Heart left ventricle (tissue), 13 donors: ENCODE measurements around the gene RIPPLY1.

Source experiments
- CTCF ChIP-seq, 12 donors: fragments of 200-600 bp; sonication (generic) in 4 of 12; IDR thresholded peaks; one replicate each; pipeline versions ENCODE4 v1.5.0 to v1.8.0; 2018 to 2022; ENCODE audit warnings: antibody characterized with exemption in 12 of 12, mild to moderate bottlenecking in 5 of 12
- POLR2A ChIP-seq, 2 donors: fragments of 450-650 bp; IDR thresholded peaks; one replicate each; pipeline ENCODE4 v1.6.1; 2017; ENCODE audit warnings: antibody characterized with exemption in 2 of 2, mild to moderate bottlenecking in 2 of 2, moderate library complexity in 2 of 2
- donor health status: ischemic (EF 13 %, LVEDD 7.1; RV severe dilation, severe dysfunction).
- donor health status: DM: no; HTN: yes; CAD: no.
- donor health status: DM: no; HTN: no; CAD: no.
- donor health status: ischemic (EF 25% LVEDD 6.9; RV normal size, moderate dysfunction).
- donor health status: ischemic (EF 25% LVEDD 5.7; RV mildly dilated, moderate dysfunction).
- donor health status: ischemic (EF 35%, LVEDD 5.7; RV mildly dilated, moderate dysfunction).
- donor health status: nonischemic (EF 11% LVEDD 7.7; RV severe dilation, severe dysfunction).
- donor health status: DM: yes; HTN: yes; CAD: no.
- donor health status: PGD.
- donor health status: ischemic (EF 29% LVEDD 5.4; RV normal size, mild dysfunction).
- donor health status: nonischemic (EF 23%, LVEDD 6.1; RV moderate dilation, normal function).

GRCh38 chrX:106936246-106936645 is 33.1 kb upstream of the RIPPLY1 start:
- no peak for TF ChIP-seq CTCF (IDR thresholded peaks at IDR 0.05)
- no peak for TF ChIP-seq POLR2A (IDR thresholded peaks at IDR 0.05)
